ENCODE measurements around the gene NPW. TPM values are rescaled to one million over a fixed set of nuclear protein-coding genes. Genes with fewer than 3 reads are reported as not detected.

NPW gene
- total and polyA plus RNA-seq, 2 donors (not counting 1 experiment from before 2014, with no cell fraction given), result 0.20 to 0.99 TPM

DNA sequence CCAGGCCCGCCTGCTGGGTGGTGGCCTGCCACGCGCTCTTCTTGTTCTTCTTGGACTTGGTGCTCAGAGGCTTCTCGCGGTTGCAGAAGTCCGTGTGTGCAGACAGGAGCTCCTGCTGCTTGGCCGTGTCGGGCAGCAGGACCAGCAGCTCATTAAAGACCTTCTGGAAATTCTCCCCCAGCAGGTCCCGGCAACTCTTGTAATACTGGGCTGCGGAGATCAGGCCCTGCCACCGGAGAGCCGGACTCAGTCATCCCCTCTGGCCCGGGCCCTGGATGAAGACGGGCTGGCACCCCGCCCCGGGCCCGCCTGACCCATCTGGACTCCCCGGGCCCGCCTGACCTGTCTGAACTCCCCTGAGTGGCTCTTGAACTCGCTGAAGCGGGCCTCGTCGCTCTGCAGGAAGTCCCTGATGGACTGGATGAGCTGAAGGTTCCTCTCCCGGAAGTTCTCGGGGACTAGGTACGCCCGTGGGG lies 21.2 kb upstream of the NPW start:
- no peaks in the 10 kb centered on the region for H3K9me3 ChIP-seq (ENCODE audit: control insufficient read depth, insufficient read depth, low read depth, low read length)
- no peak for DNase-seq (ENCODE audit: low read depth in 2 of 2)
- peaks cover 41% of the 10 kb centered on the region for H3K36me3 ChIP-seq (ENCODE audit: control insufficient read depth, insufficient read depth, low read length)
- no peak overlapping the region for H3K9ac ChIP-seq (ENCODE audit: insufficient read depth, low read length)
- H3K4me3 ChIP-seq (replicated peaks in 1 of 4; ENCODE audit: control extremely low read depth in 1 of 4, insufficient read depth in 1 of 4, low read depth in 3 of 4, low read length in 4 of 4), result no peak overlapping the region
- no peaks in the 10 kb centered on the region for H3K27me3 ChIP-seq (ENCODE audit: control insufficient read depth, insufficient read depth, low read length)
- no peaks in the 10 kb centered on the region for H4K20me1 ChIP-seq (ENCODE audit: control insufficient read depth, extremely low read depth, insufficient read depth, low read length)
- no peak overlapping the region for H2AFZ ChIP-seq (ENCODE audit: low read length)
- peaks cover 8% of the 10 kb centered on the region for H3K4me1 ChIP-seq (ENCODE audit: control insufficient read depth, extremely low read depth, insufficient read depth, low read length)
- TF ChIP-seq, protein P1, sequence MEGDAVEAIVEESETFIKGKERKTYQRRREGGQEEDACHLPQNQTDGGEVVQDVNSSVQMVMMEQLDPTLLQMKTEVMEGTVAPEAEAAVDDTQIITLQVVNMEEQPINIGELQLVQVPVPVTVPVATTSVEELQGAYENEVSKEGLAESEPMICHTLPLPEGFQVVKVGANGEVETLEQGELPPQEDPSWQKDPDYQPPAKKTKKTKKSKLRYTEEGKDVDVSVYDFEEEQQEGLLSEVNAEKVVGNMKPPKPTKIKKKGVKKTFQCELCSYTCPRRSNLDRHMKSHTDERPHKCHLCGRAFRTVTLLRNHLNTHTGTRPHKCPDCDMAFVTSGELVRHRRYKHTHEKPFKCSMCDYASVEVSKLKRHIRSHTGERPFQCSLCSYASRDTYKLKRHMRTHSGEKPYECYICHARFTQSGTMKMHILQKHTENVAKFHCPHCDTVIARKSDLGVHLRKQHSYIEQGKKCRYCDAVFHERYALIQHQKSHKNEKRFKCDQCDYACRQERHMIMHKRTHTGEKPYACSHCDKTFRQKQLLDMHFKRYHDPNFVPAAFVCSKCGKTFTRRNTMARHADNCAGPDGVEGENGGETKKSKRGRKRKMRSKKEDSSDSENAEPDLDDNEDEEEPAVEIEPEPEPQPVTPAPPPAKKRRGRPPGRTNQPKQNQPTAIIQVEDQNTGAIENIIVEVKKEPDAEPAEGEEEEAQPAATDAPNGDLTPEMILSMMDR (conservative IDR thresholded peaks at IDR 0.05 in 1 of 2, IDR thresholded peaks at IDR 0.05 in 1 of 2; ENCODE audit: low read depth in 1 of 2, low read length in 2 of 2), result no peak
- no peak for TF ChIP-seq EZH2 (IDR thresholded peaks at IDR 0.05; ENCODE audit: low read length, missing control alignments)
- H3K4me2 ChIP-seq (ENCODE audit: extremely low read depth, insufficient read depth, low read length), result no peak overlapping the region
- peak overlapping the region; percentile 26 for H3K27ac ChIP-seq (ENCODE audit: insufficient read depth, low read length)
- peaks cover 9% of the 10 kb centered on the region for H3K79me2 ChIP-seq (ENCODE audit: control insufficient read depth, insufficient read depth, low read length)

DNA sequence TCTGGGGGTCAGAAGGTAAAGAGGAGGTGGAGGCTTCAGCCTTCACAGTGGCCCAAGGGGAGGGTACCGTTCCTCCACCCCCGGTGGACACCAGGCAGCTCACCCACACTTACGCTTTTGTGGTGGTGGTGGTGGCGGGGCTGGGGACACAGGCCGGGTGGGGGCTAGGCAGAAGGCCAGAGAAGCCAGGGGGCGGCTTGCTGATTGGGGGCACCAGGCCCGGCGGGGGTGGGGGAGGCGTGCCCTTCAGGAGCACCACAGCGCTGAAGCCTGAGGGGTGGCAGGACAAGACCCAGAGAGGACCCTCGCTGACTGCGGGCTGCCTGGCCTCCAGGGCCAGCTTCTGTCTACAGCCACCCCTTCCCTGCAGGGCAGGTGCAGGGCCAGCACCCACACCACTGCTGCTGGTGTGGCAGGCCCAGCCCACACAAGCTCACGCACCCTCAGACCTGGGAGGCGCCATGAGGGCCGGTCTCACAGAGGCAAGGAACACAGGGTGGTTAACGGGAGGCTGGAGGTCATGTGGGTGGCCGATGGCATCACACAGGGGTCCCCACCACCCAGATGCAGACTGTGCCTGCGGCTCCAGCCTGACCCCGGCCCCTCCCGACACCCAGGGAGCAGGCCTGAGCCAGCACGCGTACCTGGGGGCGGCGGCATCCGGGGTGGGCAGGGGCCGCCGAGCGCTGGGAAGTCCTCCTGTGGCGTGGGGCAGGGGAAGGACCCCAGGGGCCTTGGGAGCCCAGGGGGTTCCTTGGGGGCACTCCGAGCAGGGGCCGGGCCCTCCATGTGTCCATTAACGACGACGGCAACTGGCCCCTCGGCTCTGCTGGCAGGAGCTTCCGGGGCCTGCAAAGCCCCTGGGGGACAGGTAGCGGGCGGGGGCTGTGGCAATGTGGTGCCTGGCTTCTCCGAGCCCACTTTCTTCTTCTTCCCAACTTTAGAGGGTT lies 20.5 kb upstream of the NPW start:
- Histone ChIP-seq H3K9ac (ENCODE audit: insufficient read depth, low read length) (no peak overlapping the region), H3K9me3 (ENCODE audit: control insufficient read depth, insufficient read depth, low read depth, low read length) (no peaks in the 10 kb centered on the region), H3K27ac (ENCODE audit: insufficient read depth, low read length) (no peak overlapping the region), H3K27me3 (ENCODE audit: control insufficient read depth, insufficient read depth, low read length) (no peaks in the 10 kb centered on the region), H4K20me1 (ENCODE audit: control insufficient read depth, extremely low read depth, insufficient read depth, low read length) (no peaks in the 10 kb centered on the region), H3K36me3 (ENCODE audit: control insufficient read depth, insufficient read depth, low read length) (peaks cover 42% of the 10 kb centered on the region), H3K4me1 (ENCODE audit: control insufficient read depth, extremely low read depth, insufficient read depth, low read length) (peaks cover 8% of the 10 kb centered on the region), H3K79me2 (ENCODE audit: control insufficient read depth, insufficient read depth, low read length) (peaks cover 15% of the 10 kb centered on the region), H2AFZ (ENCODE audit: low read length) (no peak overlapping the region), H3K4me3 (replicated peaks in 1 of 4; ENCODE audit: control extremely low read depth in 1 of 4, insufficient read depth in 1 of 4, low read depth in 3 of 4, low read length in 4 of 4) (no peak overlapping the region), H3K4me2 (ENCODE audit: extremely low read depth, insufficient read depth, low read length) (no peak overlapping the region)
- TF ChIP-seq, protein P1 (conservative IDR thresholded peaks at IDR 0.05 in 1 of 2, IDR thresholded peaks at IDR 0.05 in 1 of 2; ENCODE audit: low read depth in 1 of 2, low read length in 2 of 2), result no peak
- TF ChIP-seq EZH2 (IDR thresholded peaks at IDR 0.05; ENCODE audit: low read length, missing control alignments), result no peak
- no peak for DNase-seq (ENCODE audit: low read depth in 2 of 2)

DNA sequence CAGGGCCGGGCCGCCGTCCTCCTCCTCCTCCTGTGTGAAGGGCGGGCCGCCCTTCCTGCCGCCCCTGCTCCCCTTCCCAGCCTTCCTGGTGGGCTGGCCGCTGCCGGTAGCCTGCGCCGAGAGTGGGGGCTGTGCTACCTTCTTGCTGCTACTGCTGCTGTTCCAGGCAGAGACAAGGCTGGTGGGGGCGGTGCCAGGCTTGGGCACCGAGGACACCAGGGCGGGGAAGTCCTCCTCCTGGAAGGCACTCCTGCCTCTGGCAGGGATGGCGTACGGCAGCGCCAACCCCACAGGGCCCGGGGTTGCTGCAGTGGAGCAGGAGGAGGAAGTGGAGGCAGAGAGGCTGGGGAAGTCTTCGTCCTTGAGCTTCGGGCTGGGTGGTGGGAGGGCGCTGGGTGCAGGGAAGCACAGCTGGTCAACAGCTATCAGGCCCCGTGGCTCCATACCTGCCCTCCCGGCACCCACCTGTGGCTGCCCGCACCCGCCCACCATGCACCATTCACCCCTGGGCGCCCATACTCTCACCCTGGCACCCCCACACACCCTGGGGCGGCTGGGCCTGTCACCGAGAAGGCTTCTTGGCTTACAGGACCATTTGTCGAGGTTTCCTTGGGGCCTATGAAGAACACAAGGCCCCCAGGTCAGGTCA lies 19.6 kb upstream of the NPW start:
- Histone ChIP-seq H4K20me1 (ENCODE audit: control insufficient read depth, extremely low read depth, insufficient read depth, low read length) (no peaks in the 10 kb centered on the region), H3K79me2 (ENCODE audit: control insufficient read depth, insufficient read depth, low read length) (peaks cover 24% of the 10 kb centered on the region)
- no peak for TF ChIP-seq EZH2 (IDR thresholded peaks at IDR 0.05; ENCODE audit: low read length, missing control alignments)
- TF ChIP-seq, protein P1 (conservative IDR thresholded peaks at IDR 0.05 in 1 of 2, IDR thresholded peaks at IDR 0.05 in 1 of 2; ENCODE audit: low read depth in 1 of 2, low read length in 2 of 2), result no peak

More for the DNA sequence above, 19.6 kb upstream of the NPW start:
- H3K4me2 ChIP-seq (ENCODE audit: extremely low read depth, insufficient read depth, low read length), result no peak overlapping the region
- H3K4me3 ChIP-seq (replicated peaks in 1 of 4; ENCODE audit: control extremely low read depth in 1 of 4, insufficient read depth in 1 of 4, low read depth in 3 of 4, low read length in 4 of 4), result no peak overlapping the region
- peaks cover 46% of the 10 kb centered on the region for H3K36me3 ChIP-seq (ENCODE audit: control insufficient read depth, insufficient read depth, low read length)
- no peak for DNase-seq (ENCODE audit: low read depth in 2 of 2)
- no peak overlapping the region for H3K27ac ChIP-seq (ENCODE audit: insufficient read depth, low read length)
- no peaks in the 10 kb centered on the region for H3K27me3 ChIP-seq (ENCODE audit: control insufficient read depth, insufficient read depth, low read length)
- H2AFZ ChIP-seq (ENCODE audit: low read length), result no peak overlapping the region
- H3K4me1 ChIP-seq (ENCODE audit: control insufficient read depth, extremely low read depth, insufficient read depth, low read length), result peaks cover 14% of the 10 kb centered on the region
- H3K9me3 ChIP-seq (ENCODE audit: control insufficient read depth, insufficient read depth, low read depth, low read length), result no peaks in the 10 kb centered on the region
- H3K9ac ChIP-seq (ENCODE audit: insufficient read depth, low read length), result no peak overlapping the region
